Smooth muscle cell of the pulmonary artery (primary cell): ENCODE results near the gene SMCP. TPM values are rescaled to one million over a fixed set of nuclear protein-coding genes. Genes with fewer than 3 reads are reported as not detected.

ENCODE experiments used
- total RNA-seq: library from RNA; depleted of rRNA; stranded (reverse); fragments of >200 nt; gene quantifications from 2 replicates; pipeline ENCODE4 v1.2.3, GENCODE V29; 2014

SMCP gene
- not detected in 2 replicates for total RNA-seq

DNA sequence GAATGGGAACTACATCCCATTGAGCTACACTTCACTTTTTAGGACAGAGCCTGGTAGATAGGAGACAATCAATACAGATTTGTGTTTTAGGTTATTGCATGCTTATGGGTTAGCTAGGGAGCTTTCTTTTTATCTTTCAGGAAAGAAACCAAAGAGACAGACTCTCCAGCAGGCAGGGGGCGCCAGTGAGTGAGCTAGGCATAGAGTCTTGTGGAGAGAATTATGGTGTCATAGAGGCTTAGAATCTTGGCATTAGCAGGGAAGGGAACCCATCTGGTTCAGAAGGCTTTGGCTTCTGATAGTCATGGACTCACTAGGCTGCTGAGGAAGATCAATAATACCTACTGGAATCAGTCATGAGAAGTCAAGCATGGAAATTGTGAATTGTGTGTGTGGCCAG lies at the start of gene SMCP:
Gene SMCP, plus strand, starts transcription at position 281 of the 400 bp plus-strand sequence. CDS start 6,101 bp downstream, outside the sequence.

DNA sequence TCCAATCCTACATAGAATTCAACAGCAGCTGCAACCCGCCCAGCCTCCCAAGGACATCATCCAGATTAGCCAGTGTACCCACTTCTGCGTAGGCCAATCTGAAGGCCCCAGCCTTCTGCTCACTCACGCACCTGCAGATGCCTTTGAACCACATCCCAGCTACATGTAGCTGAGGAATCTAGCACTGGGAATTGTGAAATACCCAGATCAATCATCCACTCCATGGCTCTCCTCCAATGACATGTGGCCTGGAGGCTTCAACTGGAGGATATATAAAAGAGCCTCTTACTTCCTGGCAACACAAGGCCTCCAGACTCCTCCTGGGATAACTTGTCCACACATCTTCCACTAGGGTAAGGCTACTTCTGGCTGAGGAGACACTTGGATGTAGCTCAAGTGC lies 35.6 kb upstream of the SMCP start, which contains the start of gene LCE6A:
Gene LCE6A, plus strand, starts transcription at position 301 of the 400 bp plus-strand sequence. CDS start 665 bp downstream, outside the sequence.

DNA sequence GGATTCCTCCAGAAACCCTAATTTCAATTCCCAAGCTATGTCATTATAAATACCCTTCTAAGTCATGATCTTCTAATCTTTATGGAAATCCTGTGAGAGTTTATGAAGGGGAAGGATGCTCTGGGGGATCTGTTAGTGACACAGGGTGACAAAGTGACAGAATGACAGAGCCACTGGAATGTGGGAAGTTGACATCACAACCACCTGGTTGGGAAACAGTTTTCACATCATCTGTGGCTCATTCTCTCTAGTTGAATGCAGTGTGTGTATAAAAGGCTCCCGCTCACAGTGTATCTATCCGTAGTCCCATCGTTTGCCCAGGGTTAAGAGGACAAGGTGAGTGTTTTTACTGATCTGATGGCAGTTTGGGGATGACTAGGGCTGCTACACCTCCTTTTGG lies 18.4 kb upstream of the SMCP start, which contains the start of gene LCE7A:
Gene LCE7A, plus strand, starts transcription at position 301 of the 400 bp plus-strand sequence. CDS start 702 bp downstream, outside the sequence.

DNA sequence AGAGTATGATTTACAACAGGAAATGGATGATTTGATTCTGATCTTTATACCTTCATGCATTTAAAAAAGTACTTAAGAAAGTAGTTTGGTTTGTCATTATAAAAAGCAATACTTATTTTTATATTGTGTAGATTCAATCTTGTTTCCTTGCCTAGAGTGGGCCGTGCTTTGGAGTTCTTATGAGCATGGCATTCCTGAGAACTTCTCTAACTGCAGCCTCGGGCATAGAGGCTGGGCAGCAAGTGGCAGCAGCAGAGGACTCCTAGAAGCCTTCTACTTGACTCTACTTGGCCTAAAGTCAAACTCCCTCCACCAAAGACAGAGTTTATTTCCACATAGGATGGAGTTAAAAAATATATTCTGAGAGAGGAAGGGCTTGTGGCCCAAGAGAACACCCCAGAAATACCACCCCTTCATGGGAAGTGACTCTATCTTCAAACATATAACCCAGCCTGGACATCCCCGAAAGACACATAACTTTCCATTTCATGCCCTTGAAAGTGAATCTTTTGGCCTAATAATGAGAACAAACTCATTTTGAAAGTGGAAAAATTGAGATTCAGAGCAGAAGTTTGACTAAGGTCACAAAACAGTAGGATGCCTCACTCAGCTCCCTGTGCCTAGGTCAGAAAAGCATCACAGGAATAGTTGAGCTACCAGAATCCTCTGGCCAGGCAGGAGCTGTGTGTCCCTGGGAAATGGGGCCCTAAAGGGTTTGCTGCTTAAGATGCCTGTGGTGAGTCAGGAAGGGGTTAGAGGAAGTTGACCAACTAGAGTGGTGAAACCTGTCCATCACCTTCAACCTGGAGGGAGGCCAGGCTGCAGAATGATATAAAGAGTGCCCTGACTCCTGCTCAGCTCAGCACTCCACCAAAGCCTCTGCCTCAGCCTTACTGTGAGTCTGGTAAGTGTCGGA lies 29.8 kb downstream of the SMCP start, which contains the start of gene IVL:
Gene IVL, plus strand, starts transcription at position 861 of the 916 bp plus-strand sequence. CDS start 1,252 bp downstream, outside the sequence.

Other genes starting within 250 kb of the SMCP start
- not detected in 2 replicates for gene LCE2D, start 214.9 kb upstream of the SMCP start, total RNA-seq
- gene LCE2C, start 203.0 kb upstream of the SMCP start, total RNA-seq, result not detected in 2 replicates
- not detected in 2 replicates for gene LCE2B, start 192.2 kb upstream of the SMCP start, total RNA-seq
- gene LCE2A, start 180.0 kb upstream of the SMCP start, total RNA-seq, result not detected in 2 replicates
- gene LCE4A, start 170.2 kb upstream of the SMCP start, total RNA-seq, result not detected in 2 replicates
- gene KPRP, start 120.3 kb upstream of the SMCP start, total RNA-seq, result not detected in 2 replicates
- not detected in 2 replicates for gene LCE1F, start 103.2 kb upstream of the SMCP start, total RNA-seq
- not detected in 2 replicates for gene LCE1E, start 92.1 kb upstream of the SMCP start, total RNA-seq
- not detected in 2 replicates for gene LCE1D, start 81.6 kb upstream of the SMCP start, total RNA-seq
- gene LCE1C, start 71.7 kb upstream of the SMCP start, total RNA-seq, result not detected in 2 replicates
- gene LCE1B, start 66.4 kb upstream of the SMCP start, total RNA-seq, result not detected in 2 replicates
- gene LCE1A, start 50.8 kb upstream of the SMCP start, total RNA-seq, result not detected in 2 replicates
- gene LCE6A, start 35.5 kb upstream of the SMCP start, total RNA-seq, result not detected in 2 replicates
- gene LCE7A, start 18.3 kb upstream of the SMCP start, total RNA-seq, result not detected in 2 replicates
- gene IVL, start 30.2 kb downstream of the SMCP start, total RNA-seq, result not detected in 2 replicates
- gene SPRR5, start 68.9 kb downstream of the SMCP start, total RNA-seq, result not detected in 2 replicates
- not detected in 2 replicates for gene SPRR4, start 92.3 kb downstream of the SMCP start, total RNA-seq
- gene SPRR1A, start 105.8 kb downstream of the SMCP start, total RNA-seq, result not detected in 2 replicates
- gene SPRR3, start 123.4 kb downstream of the SMCP start, total RNA-seq, result not detected in 2 replicates
- gene SPRR1B, start 152.9 kb downstream of the SMCP start, total RNA-seq, result not detected in 2 replicates
- not detected in 2 replicates for gene SPRR2D, start 162.8 kb downstream of the SMCP start, total RNA-seq
- gene SPRR2A, start 179.2 kb downstream of the SMCP start, total RNA-seq, result not detected in 2 replicates
- gene SPRR2B, start 193.3 kb downstream of the SMCP start, total RNA-seq, result not detected in 2 replicates
- not detected in 2 replicates for gene SPRR2E, start 216.2 kb downstream of the SMCP start, total RNA-seq
- gene SPRR2F, start 235.2 kb downstream of the SMCP start, total RNA-seq, result not detected in 2 replicates